ENCODE measurements around the gene HMGXB4. TPM values are rescaled to one million over a fixed set of nuclear protein-coding genes. Genes with fewer than 3 reads are reported as not detected.
"Not testable (repeated sequence)": the region's sequence is repeated elsewhere in the genome, so short reads cannot be mapped to it uniquely, and the experiment has no call there.

HMGXB4 gene
- total RNA-seq, 1 donor from 2014 or later = 21.4 TPM

GRCh38 chr22:35230417-35230816 is 26.9 kb upstream of the HMGXB4 start:
- TF ChIP-seq CTCF (IDR thresholded peaks at IDR 0.05; ENCODE audit: unreplicated experiment) = no peak
- peaks cover 5% of the 10 kb centered on the region for H3K27me3 Mint-ChIP-seq (ENCODE audit: unreplicated experiment)
- no peak overlapping the region for H3K4me3 Mint-ChIP-seq (ENCODE audit: unreplicated experiment)
- H3K27ac Mint-ChIP-seq (ENCODE audit: unreplicated experiment) = no peak overlapping the region
- no peaks in the 10 kb centered on the region for H3K4me1 Mint-ChIP-seq (ENCODE audit: unreplicated experiment)
- no peak for DNase-seq (ENCODE audit: low spot score)
- H3K9me3 Mint-ChIP-seq (ENCODE audit: unreplicated experiment) = no peaks in the 10 kb centered on the region
- H3K36me3 Mint-ChIP-seq (ENCODE audit: low read depth, unreplicated experiment) = no peaks in the 10 kb centered on the region

DNA sequence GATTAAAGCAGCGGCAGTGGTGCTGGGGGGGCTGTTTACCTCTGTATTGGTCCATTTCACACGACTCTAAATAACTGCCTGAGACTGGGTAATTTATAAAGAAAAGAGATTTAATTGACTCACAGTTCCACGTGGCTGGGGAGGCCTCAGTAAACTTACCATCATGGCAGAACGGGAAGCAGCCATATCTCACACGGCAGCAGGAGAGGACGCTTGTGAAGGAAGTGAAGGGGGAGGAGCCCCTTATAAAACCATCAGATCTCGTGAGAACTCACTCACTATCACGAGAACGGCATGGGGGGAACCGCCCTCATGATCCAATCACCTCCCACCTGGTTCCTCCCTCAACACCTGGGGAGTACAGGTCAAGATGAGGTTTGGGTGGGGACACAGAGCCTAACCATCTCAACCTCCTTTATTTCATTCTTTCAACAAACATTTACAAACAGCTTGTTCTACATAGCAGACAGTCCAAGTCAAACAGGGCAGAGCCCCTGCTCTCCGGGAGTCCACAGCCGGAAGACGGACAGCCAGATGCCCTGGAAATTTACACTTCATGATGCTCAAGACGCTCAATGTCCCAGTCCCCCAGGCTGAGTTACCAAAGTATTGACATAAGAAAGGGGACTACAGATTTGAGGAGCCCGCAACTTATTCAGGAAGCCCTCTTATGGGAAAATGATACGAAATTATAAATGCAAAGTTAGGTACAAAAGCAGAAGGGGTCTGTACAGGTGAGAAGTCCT is 26.3 kb upstream of the HMGXB4 start:
- TF ChIP-seq CTCF (IDR thresholded peaks at IDR 0.05; ENCODE audit: unreplicated experiment) = no peak
- DNase-seq (ENCODE audit: low spot score) = no peak
- Mint-ChIP-seq H3K9me3 (ENCODE audit: unreplicated experiment) (no peaks in the 10 kb centered on the region), H3K27me3 (ENCODE audit: unreplicated experiment) (peaks cover 5% of the 10 kb centered on the region), H3K4me3 (ENCODE audit: unreplicated experiment) (no peak overlapping the region), H3K36me3 (ENCODE audit: low read depth, unreplicated experiment) (no peaks in the 10 kb centered on the region), H3K4me1 (ENCODE audit: unreplicated experiment) (no peaks in the 10 kb centered on the region), H3K27ac (ENCODE audit: unreplicated experiment) (no peak overlapping the region)

DNA sequence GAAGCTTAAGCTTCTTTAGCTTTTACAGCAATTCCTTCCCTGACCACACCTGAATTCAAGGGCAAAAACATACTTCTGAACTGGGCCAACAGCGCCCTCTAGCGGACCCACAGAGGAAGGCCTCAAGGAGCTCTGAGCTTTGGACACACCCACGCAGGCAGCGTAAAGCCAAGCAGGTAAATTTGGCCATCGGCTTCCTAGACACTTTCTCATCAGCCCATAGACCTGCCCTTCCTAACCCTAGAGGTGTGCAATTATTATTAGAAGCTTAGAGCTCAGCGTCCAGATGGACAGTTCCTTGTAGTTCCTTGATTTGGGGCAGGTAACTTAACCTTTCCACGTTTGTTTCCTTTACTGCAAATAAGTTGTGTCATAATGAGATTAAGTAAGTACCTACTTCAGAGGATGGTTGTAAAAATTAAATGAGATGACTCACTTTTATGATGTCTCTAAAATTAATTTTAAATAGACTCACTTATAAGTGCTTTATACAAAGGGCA is 25.7 kb upstream of the HMGXB4 start:
- Mint-ChIP-seq H3K36me3 (ENCODE audit: low read depth, unreplicated experiment) (no peaks in the 10 kb centered on the region), H3K27ac (ENCODE audit: unreplicated experiment) (no peak overlapping the region), H3K9me3 (ENCODE audit: unreplicated experiment) (no peaks in the 10 kb centered on the region), H3K27me3 (ENCODE audit: unreplicated experiment) (peaks cover 5% of the 10 kb centered on the region), H3K4me1 (ENCODE audit: unreplicated experiment) (no peaks in the 10 kb centered on the region), H3K4me3 (ENCODE audit: unreplicated experiment) (no peak overlapping the region)
- peak; percentile 78 for DNase-seq (ENCODE audit: low spot score)
- peak; percentile 96 for TF ChIP-seq CTCF (IDR thresholded peaks at IDR 0.05; ENCODE audit: unreplicated experiment)

- H3K36me3 Mint-ChIP-seq (ENCODE audit: low read depth, unreplicated experiment); H3K9me3 Mint-ChIP-seq (ENCODE audit: unreplicated experiment); H3K4me1 Mint-ChIP-seq (ENCODE audit: unreplicated experiment); DNase-seq (ENCODE audit: low spot score); H3K27ac Mint-ChIP-seq (ENCODE audit: unreplicated experiment); H3K27me3 Mint-ChIP-seq (ENCODE audit: unreplicated experiment); H3K4me3 Mint-ChIP-seq (ENCODE audit: unreplicated experiment): not testable (repeated sequence)
Measured at GRCh38 chr22:35238749-35239148, 18.5 kb upstream of the HMGXB4 start.

DNA sequence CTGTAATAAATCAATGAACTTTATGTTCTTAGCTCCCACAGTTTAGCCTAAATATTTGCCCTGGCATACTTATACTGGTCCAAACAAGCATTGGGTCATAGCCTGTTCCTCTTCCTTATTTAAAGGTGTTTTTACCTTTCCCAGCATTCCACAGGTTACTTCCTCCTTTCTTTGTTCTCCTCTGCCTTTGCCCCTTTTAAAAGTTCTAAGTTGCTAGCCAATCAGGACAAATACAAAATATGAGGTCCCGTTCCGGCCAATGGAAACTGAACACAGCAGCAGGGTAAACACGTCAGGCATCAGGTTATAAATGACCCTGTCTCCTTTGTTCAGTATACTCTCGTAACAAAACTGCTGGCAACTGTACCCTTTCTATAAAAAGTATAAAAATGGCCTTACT is 12.8 kb upstream of the HMGXB4 start:
- not testable (repeated sequence) for H3K4me1 Mint-ChIP-seq (ENCODE audit: unreplicated experiment); DNase-seq (ENCODE audit: low spot score); H3K27ac Mint-ChIP-seq (ENCODE audit: unreplicated experiment); H3K27me3 Mint-ChIP-seq (ENCODE audit: unreplicated experiment); H3K9me3 Mint-ChIP-seq (ENCODE audit: unreplicated experiment); H3K4me3 Mint-ChIP-seq (ENCODE audit: unreplicated experiment); H3K36me3 Mint-ChIP-seq (ENCODE audit: low read depth, unreplicated experiment)

DNA sequence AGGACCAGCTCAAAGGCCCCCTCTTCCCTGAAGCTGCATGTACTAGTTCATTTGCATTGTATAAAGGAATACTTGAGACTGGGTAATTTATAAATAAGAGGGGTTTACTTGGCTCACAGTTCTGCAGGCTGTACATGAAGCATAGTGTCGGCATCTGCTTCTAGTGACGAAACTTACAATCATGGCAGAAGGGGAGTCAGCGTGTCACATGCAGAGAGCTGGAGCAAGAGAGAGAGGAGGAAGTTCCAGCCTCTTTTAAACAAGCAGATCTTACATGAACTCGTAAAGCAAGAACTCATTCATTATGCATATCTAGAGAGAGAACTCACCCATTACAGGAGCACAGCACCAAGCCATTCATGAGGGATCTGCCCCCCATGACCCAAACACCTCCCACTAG is 7.1 kb upstream of the HMGXB4 start:
- Mint-ChIP-seq H3K9me3 (ENCODE audit: unreplicated experiment) (no peaks in the 10 kb centered on the region), H3K36me3 (ENCODE audit: low read depth, unreplicated experiment) (no peaks in the 10 kb centered on the region), H3K4me1 (ENCODE audit: unreplicated experiment) (no peaks in the 10 kb centered on the region)

More for the DNA sequence above, 7.1 kb upstream of the HMGXB4 start:
- Mint-ChIP-seq H3K4me3 (ENCODE audit: unreplicated experiment) (no peak overlapping the region), H3K27ac (ENCODE audit: unreplicated experiment) (no peak overlapping the region), H3K27me3 (ENCODE audit: unreplicated experiment) (no peaks in the 10 kb centered on the region)
- no peak for DNase-seq (ENCODE audit: low spot score)
- no peak for TF ChIP-seq CTCF (IDR thresholded peaks at IDR 0.05; ENCODE audit: unreplicated experiment)
